GM18508 (cell line): Measurements from ENCODE around the gene PALLD.

ENCODE experiments used
- ATAC-seq: cut with Tn5 transposase; IDR thresholded peaks from one replicate; pipeline ENCODE4 v1.9.1; 2021; ENCODE audit warnings: moderate number of reproducible peaks; ENCODE audit not compliant: insufficient read depth, unreplicated experiment

Gene PALLD

GRCh38 chr4:168551945-168552695, 55.3 kb downstream of the PALLD start:
- ATAC-seq = no peak

DNA sequence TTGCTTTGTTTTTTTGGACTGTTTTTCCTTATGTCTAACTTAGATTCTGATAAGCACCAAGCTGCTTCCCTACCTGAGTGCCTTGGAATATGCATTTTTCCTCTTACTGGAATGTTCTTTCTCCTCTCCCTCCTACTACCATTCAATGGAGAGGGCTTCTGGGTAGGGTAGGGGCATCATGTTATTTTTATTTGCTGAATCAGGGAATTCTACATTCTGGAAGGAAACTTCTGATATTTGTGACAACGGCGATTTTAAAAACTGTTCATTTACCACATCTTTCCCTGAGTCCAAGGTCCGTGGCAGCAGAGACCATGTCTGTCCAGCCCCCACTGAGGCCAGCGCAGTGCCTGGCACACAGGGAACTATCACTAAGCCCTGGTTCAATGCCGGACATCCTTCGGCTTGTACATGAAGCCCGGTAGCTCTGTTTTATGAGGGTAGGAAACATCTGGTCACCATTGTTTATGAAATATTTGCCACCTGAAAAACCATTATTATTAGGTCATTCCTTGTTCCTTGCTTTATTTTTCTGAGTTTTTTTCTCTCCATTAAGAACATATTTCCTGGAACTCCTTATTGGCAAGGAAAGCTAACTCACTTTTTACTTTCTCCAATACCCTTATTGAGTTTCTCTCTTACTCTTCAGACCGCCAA, 57.0 kb downstream of the PALLD start:
- ATAC-seq = no peak

GRCh38 chr4:168555437-168555836, 58.6 kb downstream of the PALLD start:
- ATAC-seq = no peak

GRCh38 chr4:168557658-168558057, 60.8 kb downstream of the PALLD start:
- no peak for ATAC-seq

- ATAC-seq = no peak
Measured at GRCh38 chr4:168558599-168558998, 61.7 kb downstream of the PALLD start.

DNA sequence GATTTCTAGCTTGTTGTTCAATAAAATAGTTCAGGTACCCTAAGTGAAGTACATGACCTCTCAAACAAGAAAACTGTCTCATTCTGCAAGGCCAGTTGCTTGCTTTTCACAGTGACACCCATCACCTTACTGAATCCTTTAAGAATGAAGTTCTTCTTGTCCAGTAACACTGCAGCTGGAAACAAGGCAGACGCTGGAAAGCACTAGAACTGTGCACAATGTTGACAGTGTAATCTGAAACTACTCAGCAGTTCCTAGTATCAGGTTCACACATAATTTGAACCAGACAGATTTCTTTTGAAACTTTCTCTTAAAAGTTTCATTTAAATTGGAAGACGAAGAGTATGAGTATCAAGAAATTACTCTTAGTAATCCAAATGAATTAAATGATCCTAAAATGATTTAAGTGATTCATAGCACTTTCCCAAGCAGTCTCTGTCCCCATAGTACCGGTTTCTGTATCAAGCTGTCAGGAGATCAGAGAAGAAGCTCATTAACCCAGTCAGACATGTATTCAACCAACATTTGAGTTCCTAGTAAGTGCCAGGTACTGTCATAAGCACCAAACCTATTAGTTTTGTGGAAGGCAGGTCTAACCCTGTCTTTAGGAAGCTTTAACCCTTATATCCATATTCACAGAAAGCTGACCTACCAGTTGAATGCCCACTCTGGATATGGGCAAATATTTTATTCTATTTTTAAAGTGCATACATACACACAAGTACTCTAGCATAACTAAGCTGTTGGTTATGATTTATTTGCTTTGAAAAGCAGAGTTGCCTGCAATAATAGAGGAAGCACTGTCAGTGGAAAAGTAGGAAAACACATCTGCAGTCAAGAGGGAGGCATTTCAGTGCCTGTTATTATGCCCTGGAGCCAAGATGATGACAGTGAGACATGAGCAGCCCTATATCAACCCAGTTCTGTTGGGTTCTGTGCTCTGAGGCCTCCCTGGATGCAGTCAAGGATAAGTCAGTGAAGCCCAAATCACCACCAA, 63.6 kb downstream of the PALLD start:
- ATAC-seq = no peak

GRCh38 chr4:168562041-168562571, 65.3 kb downstream of the PALLD start:
- ATAC-seq = no peak

- ATAC-seq = no peak
Measured at GRCh38 chr4:168564023-168564422, 67.2 kb downstream of the PALLD start.

GRCh38 chr4:168565130-168565529, 68.3 kb downstream of the PALLD start:
- no peak for ATAC-seq

- no peak for ATAC-seq
Measured at GRCh38 chr4:168566726-168567125, 69.9 kb downstream of the PALLD start.

GRCh38 chr4:168569066-168569930, 72.4 kb downstream of the PALLD start:
- no peak for ATAC-seq

GRCh38 chr4:168569931-168570276, 73.1 kb downstream of the PALLD start:
- ATAC-seq = no peak

- ATAC-seq = no peak
Measured at GRCh38 chr4:168570466-168570865, 73.6 kb downstream of the PALLD start.

GRCh38 chr4:168572002-168572401, 75.2 kb downstream of the PALLD start:
- ATAC-seq = no peak

- no peak for ATAC-seq
Measured at GRCh38 chr4:168573870-168574269, 77.0 kb downstream of the PALLD start.

DNA sequence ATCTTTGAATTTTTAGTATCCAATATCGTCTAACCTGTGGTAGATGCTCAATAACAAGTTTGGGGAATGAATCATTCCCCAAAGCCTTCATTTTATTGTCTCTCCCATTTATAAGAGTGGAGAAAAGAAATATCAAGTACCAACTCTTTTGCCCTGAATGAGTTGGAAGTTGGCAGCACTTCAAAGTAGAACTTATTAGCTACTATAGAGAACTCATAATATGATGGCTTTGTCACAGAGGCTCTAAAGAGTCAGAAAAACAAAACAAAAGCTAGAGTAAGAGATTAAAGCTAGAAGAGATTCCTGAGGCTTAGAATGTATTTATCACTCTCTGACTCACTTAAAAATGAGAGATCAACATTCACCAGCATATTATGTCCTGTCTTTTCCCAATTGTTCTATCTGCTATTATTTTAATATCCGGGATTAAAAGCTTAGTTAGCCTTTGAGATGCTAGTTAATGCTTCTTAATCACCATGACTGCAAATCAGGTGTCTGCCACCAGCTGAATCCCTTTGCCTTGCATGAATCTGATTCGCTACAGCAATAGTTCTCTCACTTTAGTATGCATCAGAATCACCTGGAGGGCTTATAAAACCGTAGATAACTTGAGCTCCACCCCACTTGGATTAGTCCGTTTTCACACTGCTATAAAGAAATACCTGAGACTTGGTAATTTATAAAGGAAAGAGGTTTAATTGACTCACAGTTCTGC, 77.9 kb downstream of the PALLD start:
- ATAC-seq = no peak

DNA sequence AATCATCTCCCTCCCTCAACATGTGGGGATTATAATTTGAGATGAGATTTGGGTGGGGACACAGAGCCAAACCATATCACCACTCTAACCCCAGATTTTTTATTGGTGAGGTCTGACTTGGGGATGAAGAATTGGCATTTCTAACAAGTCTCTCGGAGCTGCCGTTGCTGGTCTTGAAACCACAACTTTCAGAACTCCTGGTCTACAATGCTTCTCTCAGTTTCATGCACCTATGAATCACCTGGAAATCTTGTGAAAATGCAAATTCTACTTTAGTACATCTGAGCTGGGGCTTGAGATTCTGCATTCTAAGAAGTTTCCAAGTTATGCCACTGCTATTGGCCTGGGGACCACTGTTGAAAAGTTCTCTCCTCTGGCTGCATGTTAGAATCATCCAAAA, 78.6 kb downstream of the PALLD start:
- ATAC-seq = no peak

DNA sequence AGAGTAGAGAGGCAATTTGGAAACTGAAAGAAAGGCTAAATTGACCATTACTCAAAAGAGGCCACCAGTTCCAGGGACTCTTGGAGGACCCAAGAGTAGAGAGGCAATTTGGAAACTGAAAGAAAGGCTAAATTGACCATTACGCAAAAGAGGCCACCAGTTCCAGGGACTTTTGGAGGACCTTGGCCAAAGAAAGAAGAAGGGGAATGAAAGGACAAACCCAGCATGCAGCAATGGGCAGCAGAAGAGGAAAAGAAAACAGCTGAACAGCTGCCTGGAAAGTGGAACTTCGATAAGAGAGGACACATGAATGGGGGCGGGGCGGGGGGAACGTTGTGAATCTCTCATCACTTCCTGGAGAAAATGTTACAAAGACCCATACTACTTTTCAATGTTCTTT, 80.8 kb downstream of the PALLD start:
- ATAC-seq = no peak

DNA sequence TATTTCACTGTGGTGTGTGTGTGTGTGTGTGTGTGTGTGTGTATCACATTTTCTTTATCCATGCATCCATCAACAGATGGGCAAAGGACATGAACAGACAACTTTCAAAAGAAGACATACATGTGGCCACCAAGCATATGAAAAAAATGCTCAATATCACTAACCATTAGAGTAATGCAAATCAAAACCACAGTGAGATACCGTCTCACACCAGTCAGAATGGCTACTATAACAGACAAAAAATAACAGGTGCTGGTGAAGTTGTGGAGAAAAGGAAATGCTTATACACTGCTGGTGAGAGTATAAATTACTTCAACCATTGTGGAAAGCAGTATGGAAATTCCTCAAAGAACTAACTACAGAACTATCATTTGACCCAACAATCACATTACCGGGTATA, 83.4 kb downstream of the PALLD start:
- ATAC-seq = no peak
